Measurements from ENCODE around the gene CERCAM.

DNA sequence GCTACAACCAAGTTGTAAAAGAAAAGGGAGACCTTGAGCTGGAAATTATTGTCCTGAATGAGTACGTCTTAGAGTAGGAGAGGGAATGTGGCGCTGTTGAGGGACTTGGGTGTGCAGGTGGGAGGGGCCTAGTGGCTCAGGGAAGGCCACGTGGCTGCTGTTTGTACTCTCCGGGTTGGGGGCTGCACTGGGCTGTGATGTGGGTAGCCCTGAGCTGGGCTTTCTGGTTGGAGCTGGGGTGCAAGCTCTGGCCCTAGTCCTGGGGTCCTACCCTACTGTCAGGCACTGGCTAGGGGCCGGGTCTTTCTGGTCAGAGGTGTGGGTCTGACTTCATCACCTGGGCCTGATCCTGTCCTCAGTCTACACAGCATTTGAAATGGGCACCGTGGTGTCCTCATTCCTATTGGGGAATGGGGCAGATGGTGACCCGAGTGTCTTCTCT, 64.8 kb downstream of the CERCAM start:
- TF ChIP-seq EZH2 (IDR thresholded peaks at IDR 0.05) (no peak), EZH2phosphoT487 (IDR thresholded peaks at IDR 0.05) (no peak)
- TF ChIP-seq, protein P1, sequence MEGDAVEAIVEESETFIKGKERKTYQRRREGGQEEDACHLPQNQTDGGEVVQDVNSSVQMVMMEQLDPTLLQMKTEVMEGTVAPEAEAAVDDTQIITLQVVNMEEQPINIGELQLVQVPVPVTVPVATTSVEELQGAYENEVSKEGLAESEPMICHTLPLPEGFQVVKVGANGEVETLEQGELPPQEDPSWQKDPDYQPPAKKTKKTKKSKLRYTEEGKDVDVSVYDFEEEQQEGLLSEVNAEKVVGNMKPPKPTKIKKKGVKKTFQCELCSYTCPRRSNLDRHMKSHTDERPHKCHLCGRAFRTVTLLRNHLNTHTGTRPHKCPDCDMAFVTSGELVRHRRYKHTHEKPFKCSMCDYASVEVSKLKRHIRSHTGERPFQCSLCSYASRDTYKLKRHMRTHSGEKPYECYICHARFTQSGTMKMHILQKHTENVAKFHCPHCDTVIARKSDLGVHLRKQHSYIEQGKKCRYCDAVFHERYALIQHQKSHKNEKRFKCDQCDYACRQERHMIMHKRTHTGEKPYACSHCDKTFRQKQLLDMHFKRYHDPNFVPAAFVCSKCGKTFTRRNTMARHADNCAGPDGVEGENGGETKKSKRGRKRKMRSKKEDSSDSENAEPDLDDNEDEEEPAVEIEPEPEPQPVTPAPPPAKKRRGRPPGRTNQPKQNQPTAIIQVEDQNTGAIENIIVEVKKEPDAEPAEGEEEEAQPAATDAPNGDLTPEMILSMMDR (IDR thresholded peaks at IDR 0.05), result no peak
